ENCODE measurements around the gene FOXN3. TPM values are rescaled to one million over a fixed set of nuclear protein-coding genes. Genes with fewer than 3 reads are reported as not detected.

FOXN3 gene
- total RNA-seq, 1 donor from 2014 or later, result 108 TPM

GRCh38 chr14:89303456-89304435, 113.3 kb downstream of the FOXN3 start:
- peak overlapping the region; percentile 76 for H3K27ac Mint-ChIP-seq (ENCODE audit: unreplicated experiment)
- H3K9me3 Mint-ChIP-seq (ENCODE audit: unreplicated experiment), result no peaks in the 10 kb centered on the region
- peak overlapping the region; percentile 19 for H3K4me3 Mint-ChIP-seq (ENCODE audit: unreplicated experiment)
- H3K4me1 Mint-ChIP-seq (ENCODE audit: unreplicated experiment), result peaks cover 25% of the 10 kb centered on the region
- TF ChIP-seq CTCF (IDR thresholded peaks at IDR 0.05; ENCODE audit: unreplicated experiment), result no peak
- peaks cover 7% of the 10 kb centered on the region for H3K27me3 Mint-ChIP-seq (ENCODE audit: unreplicated experiment)
- no peak for DNase-seq (ENCODE audit: low spot score)
- H3K36me3 Mint-ChIP-seq (ENCODE audit: low read depth, unreplicated experiment), result peaks cover 13% of the 10 kb centered on the region

- peaks cover 7% of the 10 kb centered on the region for H3K27me3 Mint-ChIP-seq (ENCODE audit: unreplicated experiment)
- peaks cover 13% of the 10 kb centered on the region for H3K36me3 Mint-ChIP-seq (ENCODE audit: low read depth, unreplicated experiment)
- no peaks in the 10 kb centered on the region for H3K9me3 Mint-ChIP-seq (ENCODE audit: unreplicated experiment)
- peak overlapping the region; percentile 50 for H3K27ac Mint-ChIP-seq (ENCODE audit: unreplicated experiment)
- H3K4me1 Mint-ChIP-seq (ENCODE audit: unreplicated experiment), result peaks cover 25% of the 10 kb centered on the region
- TF ChIP-seq CTCF (IDR thresholded peaks at IDR 0.05; ENCODE audit: unreplicated experiment), result no peak
- no peak for DNase-seq (ENCODE audit: low spot score)
- no peak overlapping the region for H3K4me3 Mint-ChIP-seq (ENCODE audit: unreplicated experiment)
Observed at GRCh38 chr14:89302396-89302950, 114.6 kb downstream of the FOXN3 start.

GRCh38 chr14:89299587-89299986, 117.4 kb downstream of the FOXN3 start:
- H3K27ac Mint-ChIP-seq (ENCODE audit: unreplicated experiment), result peak overlapping the region; percentile 37
- peak overlapping the region; percentile 23 for H3K4me3 Mint-ChIP-seq (ENCODE audit: unreplicated experiment)
- H3K4me1 Mint-ChIP-seq (ENCODE audit: unreplicated experiment), result peaks cover 26% of the 10 kb centered on the region
- H3K36me3 Mint-ChIP-seq (ENCODE audit: low read depth, unreplicated experiment), result peaks cover 13% of the 10 kb centered on the region
- no peak for DNase-seq (ENCODE audit: low spot score)
- peaks cover 7% of the 10 kb centered on the region for H3K27me3 Mint-ChIP-seq (ENCODE audit: unreplicated experiment)
- no peaks in the 10 kb centered on the region for H3K9me3 Mint-ChIP-seq (ENCODE audit: unreplicated experiment)
- TF ChIP-seq CTCF (IDR thresholded peaks at IDR 0.05; ENCODE audit: unreplicated experiment), result no peak

GRCh38 chr14:89298056-89298834, 118.8 kb downstream of the FOXN3 start:
- peaks cover 15% of the 10 kb centered on the region for H3K36me3 Mint-ChIP-seq (ENCODE audit: low read depth, unreplicated experiment)
- H3K9me3 Mint-ChIP-seq (ENCODE audit: unreplicated experiment), result no peaks in the 10 kb centered on the region
- peaks cover 5% of the 10 kb centered on the region for H3K27me3 Mint-ChIP-seq (ENCODE audit: unreplicated experiment)
- H3K4me1 Mint-ChIP-seq (ENCODE audit: unreplicated experiment), result peaks cover 27% of the 10 kb centered on the region
- H3K27ac Mint-ChIP-seq (ENCODE audit: unreplicated experiment), result no peak overlapping the region
- DNase-seq (ENCODE audit: low spot score), result no peak
- TF ChIP-seq CTCF (IDR thresholded peaks at IDR 0.05; ENCODE audit: unreplicated experiment), result no peak
- no peak overlapping the region for H3K4me3 Mint-ChIP-seq (ENCODE audit: unreplicated experiment)

Data from endothelial cell (in vitro differentiated cells).